Neural crest cell (in vitro differentiated cells): ENCODE measurements around the gene RBBP8NL. TPM values are rescaled to one million over a fixed set of nuclear protein-coding genes. Genes with fewer than 3 reads are reported as not detected.

ENCODE experiments used
- DNase-seq: peaks from one replicate; pipeline ENCODE4 v3.0.0; 2021; ENCODE audit warnings: low read depth, mixed read lengths, low spot score
- H3K27ac Mint-ChIP-seq: one replicate; pipeline ENCODE4 v1.8.0; 2021; ENCODE audit warnings: mild to moderate bottlenecking, mixed read lengths; ENCODE audit not compliant: unreplicated experiment
- H3K27me3 Mint-ChIP-seq: 2 replicates; pipeline ENCODE4 v1.8.0; 2021; ENCODE audit warnings: low read depth, mild to moderate bottlenecking, mixed read lengths
- H3K36me3 Mint-ChIP-seq: 2 replicates; pipeline ENCODE4 v1.8.0; 2021; ENCODE audit warnings: low read depth, mild to moderate bottlenecking, mixed read lengths
- H3K4me1 Mint-ChIP-seq: 2 replicates; pipeline ENCODE4 v1.8.0; 2021; ENCODE audit warnings: mixed read lengths
- H3K4me3 Mint-ChIP-seq: one replicate; pipeline ENCODE4 v1.8.0; 2021; ENCODE audit warnings: mild to moderate bottlenecking, mixed read lengths
- H3K9me3 Mint-ChIP-seq: 2 replicates; pipeline ENCODE4 v1.8.0; 2021; ENCODE audit warnings: mixed read lengths
- CTCF ChIP-seq: fragments of 200-600 bp; sonication (generic); conservative IDR thresholded peaks from 2 replicates; pipeline ENCODE4 v1.5.0; 2021; ENCODE audit warnings: antibody characterized with exemption, mild to moderate bottlenecking
- total RNA-seq: library from RNA; stranded (reverse); gene quantifications from 2 replicates; pipeline ENCODE4 v1.2.1, GENCODE V29; 2021

The RBBP8NL gene
- total RNA-seq, 1 donor from 2014 or later, result not detected

GRCh38 chr20:62439218-62439617 lies 11.9 kb upstream of the RBBP8NL start:
- no peak for TF ChIP-seq CTCF
- Mint-ChIP-seq H3K27me3 (peaks cover 7% of the 10 kb centered on the region), H3K9me3 (no peaks in the 10 kb centered on the region), H3K27ac (no peak overlapping the region), H3K36me3 (no peaks in the 10 kb centered on the region), H3K4me1 (no peaks in the 10 kb centered on the region), H3K4me3 (no peak overlapping the region)
- DNase-seq, result no peak

GRCh38 chr20:62437927-62438326 lies 10.6 kb upstream of the RBBP8NL start:
- Mint-ChIP-seq H3K27ac (no peak overlapping the region), H3K36me3 (no peaks in the 10 kb centered on the region), H3K27me3 (peaks cover 7% of the 10 kb centered on the region), H3K4me3 (no peak overlapping the region), H3K4me1 (no peaks in the 10 kb centered on the region), H3K9me3 (no peaks in the 10 kb centered on the region)
- DNase-seq, result no peak
- no peak for TF ChIP-seq CTCF

- Mint-ChIP-seq H3K27ac (no peak overlapping the region), H3K36me3 (no peaks in the 10 kb centered on the region), H3K9me3 (no peaks in the 10 kb centered on the region), H3K4me1 (no peaks in the 10 kb centered on the region), H3K4me3 (no peak overlapping the region), H3K27me3 (peaks cover 7% of the 10 kb centered on the region)
- DNase-seq, result no peak
- no peak for TF ChIP-seq CTCF
Observed at GRCh38 chr20:62437496-62437895, 10.2 kb upstream of the RBBP8NL start.

GRCh38 chr20:62436692-62437091 lies 9.4 kb upstream of the RBBP8NL start:
- no peak overlapping the region for H3K27ac Mint-ChIP-seq

GRCh38 chr20:62433658-62434497 lies 6.5 kb upstream of the RBBP8NL start:
- no peak overlapping the region for H3K4me3 Mint-ChIP-seq
- H3K36me3 Mint-ChIP-seq, result no peaks in the 10 kb centered on the region
- peaks cover 3% of the 10 kb centered on the region for H3K4me1 Mint-ChIP-seq
- TF ChIP-seq CTCF, result no peak
- H3K27ac Mint-ChIP-seq, result no peak overlapping the region
- H3K27me3 Mint-ChIP-seq, result peaks cover 7% of the 10 kb centered on the region
- no peaks in the 10 kb centered on the region for H3K9me3 Mint-ChIP-seq
- no peak for DNase-seq

More at GRCh38 chr20:62436692-62437091, 9.4 kb upstream of the RBBP8NL start:
- H3K4me1 Mint-ChIP-seq, result no peaks in the 10 kb centered on the region
- H3K4me3 Mint-ChIP-seq, result no peak overlapping the region
- H3K36me3 Mint-ChIP-seq, result no peaks in the 10 kb centered on the region
- no peaks in the 10 kb centered on the region for H3K9me3 Mint-ChIP-seq
- no peak for TF ChIP-seq CTCF
- H3K27me3 Mint-ChIP-seq, result peaks cover 7% of the 10 kb centered on the region
- no peak for DNase-seq
